GM12891 (cell line): ENCODE results near the gene SLC45A1.

Source experiments
- POLR2A ChIP-seq: IDR thresholded peaks from 2 replicates; pipeline ENCODE4 v1.6.1; 2011; ENCODE audit warnings: low read depth, low read length, control low read depth
- POLR2AphosphoS5 ChIP-seq: IDR thresholded peaks from 2 replicates; pipeline ENCODE4 v1.6.1; 2011; ENCODE audit warnings: low read depth, low read length, control low read depth
- POU2F2 ChIP-seq: IDR thresholded peaks from 2 replicates; pipeline ENCODE4 v1.6.1; 2011; ENCODE audit warnings: low read depth, mild to moderate bottlenecking, control low read depth, low read length, moderate library complexity
- SPI1 ChIP-seq: IDR thresholded peaks from 2 replicates; pipeline ENCODE4 v1.6.1; 2011; ENCODE audit warnings: low read depth, low read length, control low read depth
- TAF1 ChIP-seq: IDR thresholded peaks from 2 replicates; pipeline ENCODE4 v1.6.1; 2011; ENCODE audit warnings: low read depth, low read length, control low read depth

DNA sequence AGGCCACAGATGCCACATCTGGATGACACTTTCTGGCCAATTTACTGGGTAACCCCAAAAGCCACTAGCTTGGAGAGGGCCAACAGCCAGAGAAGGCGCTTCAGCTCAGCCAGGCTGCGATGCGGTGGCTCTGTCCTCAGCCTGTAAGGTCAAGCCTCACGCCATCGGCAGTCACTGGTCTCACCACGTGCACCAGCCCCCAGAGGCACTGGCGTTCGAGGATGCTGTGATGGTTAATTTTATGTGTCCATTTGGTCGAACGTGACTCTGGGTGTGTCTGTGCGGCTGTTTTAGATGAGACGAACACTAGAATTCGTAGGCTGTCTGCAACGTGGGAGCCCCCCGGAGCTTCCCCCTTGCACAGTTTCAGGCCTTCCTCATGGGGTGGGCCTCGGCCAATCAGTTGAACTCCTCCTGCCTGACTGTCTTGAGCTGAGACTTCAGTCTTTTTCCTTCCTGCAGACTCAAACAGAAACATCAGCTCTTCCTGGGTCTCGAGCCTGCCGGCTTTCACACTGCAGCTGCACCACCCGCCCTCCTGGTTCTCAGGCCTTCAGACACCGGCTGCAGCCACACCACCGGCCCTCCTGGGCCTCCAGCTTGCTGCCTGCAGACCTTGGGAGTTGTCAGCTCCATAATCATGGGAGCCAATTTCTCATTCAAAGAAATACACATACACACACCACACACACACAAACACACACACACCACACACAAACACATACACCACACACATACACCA lies 41.6 kb upstream of the SLC45A1 start:
- TF ChIP-seq TAF1 (no peak), SPI1 (no peak), POLR2A (no peak), POLR2AphosphoS5 (no peak), POU2F2 (no peak)
